K562 (cell line): Measurements from ENCODE around the gene GNB5. TPM values are rescaled to one million over a fixed set of nuclear protein-coding genes. Genes with fewer than 3 reads are reported as not detected.

Source experiments
- ATAC-seq: fragments of 200-7000 bp; cut with Tn5 transposase; 3 replicates; pipeline ENCODE4 v1.9.1; 2020; ENCODE audit warnings: moderate library complexity
- BruUV-seq: library from RNA; stranded (reverse); fragments of 400-500 nt; replicated peaks from 2 replicates; lab custom pipeline; 2021; lab: Mats Ljungman, UMichigan
- CTCF ChIA-PET: fragments of 300-600 bp; formaldehyde crosslinking; extraction: SDS; loops from one replicate; lab custom pipeline; 2021; ENCODE audit warnings: low intra/inter-chr PET ratio; lab: Yijun Ruan, JAX
- POLR2A ChIA-PET: fragments of 300-600, 350-650 bp; sonication (Branson Sonifier 250); formaldehyde crosslinking; extraction: SDS; loops from one replicate; lab custom pipeline; 2021; ENCODE audit warnings: antibody characterized with exemption, inconsistent platforms; lab: Yijun Ruan, JAX
- DNase-seq, 4 experiments: peaks; one replicate each; pipeline versions ENCODE4 v3.0.0 to v3.0.0-alpha.2; 2011 to 2018; ENCODE audit warnings: low spot score in 3 of 4, mixed read lengths in 3 of 4; ENCODE audit errors: extremely low read depth in 1 of 4
- FAIRE-seq: peaks from 2 replicates; lab custom pipeline; 2011; peaks lifted over from hg19 to GRCh38; lab: Jason Lieb, UNC
- H2AFZ ChIP-seq: 2 replicates; pipeline ENCODE4 v1.6.0; 2011; ENCODE audit warnings: low read depth, low read length, control low read depth, inconsistent platforms
- H3K27ac ChIP-seq: fragments of 200-600 bp; 3 replicates; pipeline ENCODE4 v1.8.0; 2011; ENCODE audit warnings: low read depth, mild to moderate bottlenecking, control low read depth, inconsistent platforms, low read length, moderate library complexity, mixed read lengths; ENCODE audit errors: extremely low read depth
- H3K27me3 ChIP-seq, 2 experiments: fragments of 300-600 bp in 1 of 2; 2 replicates in 1 of 2; 3 replicates in 1 of 2; pipeline versions ENCODE4 v1.6.0 to v1.8.0; 2011; ENCODE audit warnings: inconsistent platforms in 2 of 2, low read length in 2 of 2, mild to moderate bottlenecking in 1 of 2, mixed read lengths in 1 of 2, moderate library complexity in 1 of 2; ENCODE audit not compliant: control insufficient read depth in 2 of 2, insufficient read depth in 2 of 2
- H3K36me3 ChIP-seq: fragments of 300-600 bp; 3 replicates; pipeline ENCODE4 v1.8.0; 2011; ENCODE audit warnings: mild to moderate bottlenecking, low read length, inconsistent platforms; ENCODE audit not compliant: control insufficient read depth, insufficient read depth
- H3K4me1 ChIP-seq, 2 experiments: fragments of 200-600 bp in 1 of 2; replicated peaks in 1 of 2; 2 replicates in 1 of 2; 3 replicates in 1 of 2; pipeline versions ENCODE4 v1.5.1 to v1.8.0; 2011; ENCODE audit warnings: inconsistent platforms in 2 of 2, low read length in 2 of 2, mild to moderate bottlenecking in 1 of 2, mixed read lengths in 1 of 2, moderate library complexity in 1 of 2; ENCODE audit not compliant: control insufficient read depth in 2 of 2, insufficient read depth in 2 of 2
- H3K4me2 ChIP-seq: 2 replicates; pipeline ENCODE4 v1.6.1; 2011; ENCODE audit warnings: low read length, control low read depth, inconsistent platforms, mixed read lengths; ENCODE audit not compliant: insufficient read depth
- H3K4me3 ChIP-seq: fragments of 200-600 bp; sonication (generic), shearing (Covaris generic); 2 replicates; pipeline ENCODE4 v1.5.1; 2016; ENCODE audit warnings: control low read depth, inconsistent platforms
- H3K79me2 ChIP-seq: fragments of 200-600 bp; 3 replicates; pipeline ENCODE4 v1.8.0; 2011; ENCODE audit warnings: low read length, inconsistent platforms; ENCODE audit not compliant: control insufficient read depth, insufficient read depth
- H3K9ac ChIP-seq, 2 experiments: 2 replicates each; pipeline versions ENCODE4 v1.6.0 to v1.6.1; 2011; ENCODE audit warnings: low read depth in 2 of 2, low read length in 2 of 2, control low read depth in 1 of 2, inconsistent platforms in 1 of 2, mild to moderate bottlenecking in 1 of 2, mixed read lengths in 1 of 2; ENCODE audit not compliant: insufficient read depth in 1 of 2
- H3K9me1 ChIP-seq: one replicate; pipeline ENCODE4 v1.6.0; 2011; ENCODE audit warnings: inconsistent platforms, mild to moderate bottlenecking, low read length, moderate library complexity; ENCODE audit not compliant: control insufficient read depth, insufficient read depth
- H3K9me3 ChIP-seq: replicated peaks from 2 replicates; pipeline ENCODE4 v1.5.1; 2011; ENCODE audit warnings: low read depth, low read length, inconsistent platforms; ENCODE audit not compliant: control insufficient read depth, insufficient read depth
- H4K20me1 ChIP-seq: replicated peaks from 2 replicates; pipeline ENCODE4 v1.6.1; 2011; ENCODE audit warnings: low read length, inconsistent platforms, mixed read lengths; ENCODE audit not compliant: control insufficient read depth, insufficient read depth
- ILK ChIP-seq: fragments of 450-650 bp; IDR thresholded peaks from 2 replicates; pipeline ENCODE4 v1.6.1; 2016; ENCODE audit warnings: missing genetic modification characterization, low read depth, mild to moderate bottlenecking, missing compliant biosample characterization, moderate library complexity, borderline replicate concordance
- POLR2A ChIP-seq: fragments of 450-650 bp; conservative IDR thresholded peaks from 2 replicates; pipeline ENCODE4 v1.6.1; 2016
- PTRF ChIP-seq: fragments of 450-650 bp; IDR thresholded peaks from 2 replicates; pipeline ENCODE4 v1.6.1; 2016; ENCODE audit warnings: mild to moderate bottlenecking, missing genetic modification characterization, missing compliant biosample characterization
- TEAD1 ChIP-seq, 2 experiments: fragments of 450-650 bp in 1 of 2; sonication (generic) in 1 of 2; formaldehyde crosslinking; IDR thresholded peaks; 2 replicates each; pipeline versions ENCODE4 v1.4.0 to v1.8.0; 2020 to 2022; ENCODE audit warnings: mild to moderate bottlenecking in 2 of 2, missing genetic modification reagents in 1 of 2
- ZNF444 ChIP-seq: fragments of 250-450 bp; sonication (Bioruptor Pico); IDR thresholded peaks from 2 replicates; pipeline ENCODE4 v1.4.0; 2020; ENCODE audit warnings: mild to moderate bottlenecking, moderate library complexity
- WGBS: fragments of 100-300 bp; shearing (Covaris generic); methylation state at CpG from one replicate; pipeline ENCODE4 v1.1.6; 2016; ENCODE audit warnings: low coverage, mixed read lengths; ENCODE audit not compliant: insufficient coverage; ENCODE audit errors: missing lambda C conversion rate; 5-methylcytosine and 5-hydroxymethylcytosine counted together
- in situ Hi-C: fragments of 300-500 bp; cut with MboI; formaldehyde crosslinking; loops from 4 replicates; pipeline ENCODE4 v1.15.0; 2018; ENCODE audit warnings: inconsistent platforms, mixed read lengths
- intact Hi-C: fragments of 100-400 bp; cut with micrococcal nuclease; formaldehyde crosslinking; loops from 2 replicates; pipeline ENCODE4 v1.14.2; 2022
- polyA plus RNA-seq, 8 experiments: library from polyadenylated mRNA; depleted of rRNA in 4 of 8; stranded (reverse) in 5 of 8; unstranded in 3 of 8; fragments of >200 nt; fragmentation: Nextera tagmentation in 2 of 8; fragmentation: Illumina TruSeq in 1 of 8; extraction: Ambion mirVana in 2 of 8; extraction: Trizol in 1 of 8; gene quantifications; 2 replicates each; pipeline versions ENCODE4 v1.2.1 to v1.2.3, GENCODE V29; 2011 to 2014; ENCODE audit warnings: inconsistent platforms in 1 of 8, missing spikeins in 1 of 8
- total RNA-seq, 7 experiments: library from RNA; depleted of rRNA in 6 of 7; stranded (reverse); fragments of >200 nt in 6 of 7; fragmentation: Illumina TruSeq in 2 of 7; extraction: Trizol in 2 of 7; gene quantifications; 2 replicates each; pipeline versions ENCODE4 v1.2.1 to v1.2.3, GENCODE V29; 2011 to 2021; ENCODE audit warnings: low replicate concordance in 1 of 7
- TF ChIP-seq, protein P1 (sequence below): fragments of 200-800 bp; sonication (Bioruptor generic); IDR thresholded peaks from 2 replicates; pipeline ENCODE4 v1.6.1; 2016; ENCODE audit warnings: missing genetic modification characterization, missing compliant biosample characterization
- TF ChIP-seq, protein P2 (sequence below): sonication (generic); formaldehyde crosslinking; IDR thresholded peaks from 2 replicates; pipeline ENCODE4 v1.8.1; 2022; ENCODE audit warnings: missing genetic modification reagents
- TF ChIP-seq, protein P3 (sequence below): sonication (generic); formaldehyde crosslinking; IDR thresholded peaks from 2 replicates; pipeline ENCODE4 v1.8.0; 2022; ENCODE audit warnings: mild to moderate bottlenecking, missing genetic modification reagents

GNB5 gene
- total and polyA plus RNA-seq, 9 of the 15 experiments (the other 6 are each of a cell fraction or from before 2014, with no cell fraction given): 0.11 to 2.1 (median 0.77) TPM

DNA sequence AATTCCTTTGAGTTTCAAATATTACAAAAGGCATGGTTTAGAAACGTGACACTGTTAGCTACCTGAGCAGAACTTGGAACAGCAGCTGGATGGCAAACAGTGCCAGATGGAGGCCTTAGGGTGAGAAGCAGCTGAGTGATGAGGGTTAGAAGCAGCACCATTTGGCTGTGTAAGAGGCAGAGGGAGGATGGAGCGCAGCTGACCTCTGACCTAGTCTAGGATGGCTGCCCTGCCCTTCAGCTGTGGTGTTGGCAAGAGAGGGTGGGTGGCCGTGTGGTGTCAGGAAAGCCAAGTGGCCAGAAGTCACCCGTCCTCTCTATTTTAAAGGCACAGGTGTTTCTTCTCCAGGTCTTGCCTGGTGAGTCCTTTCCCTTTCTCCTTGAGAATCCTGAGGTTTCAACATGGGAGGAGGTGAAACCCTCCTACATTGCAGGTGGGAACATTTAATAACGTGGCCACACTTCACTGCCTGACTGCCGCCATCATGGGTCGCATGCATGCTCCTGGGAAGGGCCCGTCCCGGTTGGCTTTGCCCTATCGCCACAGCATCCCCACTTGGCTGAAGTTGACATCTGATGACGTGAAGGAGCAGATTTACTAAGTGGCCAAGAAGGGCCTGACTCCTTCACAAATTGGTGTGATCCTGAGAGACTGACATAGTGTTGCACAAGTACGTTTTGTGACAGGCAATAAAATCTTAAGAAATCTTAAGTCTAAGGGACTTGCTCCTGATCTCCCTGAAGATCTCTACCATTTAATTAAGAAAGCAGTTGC lies 96.2 kb downstream of the GNB5 start:
- peak overlapping the region; percentile 16; the same call in 1 of the 2 replicates for H2AFZ ChIP-seq
- TF ChIP-seq TEAD1 (CRISPR knock-in tag; IDR thresholded peaks at IDR 0.05) (no peak), ZNF444 (no peak), PTRF (no peak), ILK (tag) (no peak), POLR2A (no peak)
- TF ChIP-seq, protein P1, sequence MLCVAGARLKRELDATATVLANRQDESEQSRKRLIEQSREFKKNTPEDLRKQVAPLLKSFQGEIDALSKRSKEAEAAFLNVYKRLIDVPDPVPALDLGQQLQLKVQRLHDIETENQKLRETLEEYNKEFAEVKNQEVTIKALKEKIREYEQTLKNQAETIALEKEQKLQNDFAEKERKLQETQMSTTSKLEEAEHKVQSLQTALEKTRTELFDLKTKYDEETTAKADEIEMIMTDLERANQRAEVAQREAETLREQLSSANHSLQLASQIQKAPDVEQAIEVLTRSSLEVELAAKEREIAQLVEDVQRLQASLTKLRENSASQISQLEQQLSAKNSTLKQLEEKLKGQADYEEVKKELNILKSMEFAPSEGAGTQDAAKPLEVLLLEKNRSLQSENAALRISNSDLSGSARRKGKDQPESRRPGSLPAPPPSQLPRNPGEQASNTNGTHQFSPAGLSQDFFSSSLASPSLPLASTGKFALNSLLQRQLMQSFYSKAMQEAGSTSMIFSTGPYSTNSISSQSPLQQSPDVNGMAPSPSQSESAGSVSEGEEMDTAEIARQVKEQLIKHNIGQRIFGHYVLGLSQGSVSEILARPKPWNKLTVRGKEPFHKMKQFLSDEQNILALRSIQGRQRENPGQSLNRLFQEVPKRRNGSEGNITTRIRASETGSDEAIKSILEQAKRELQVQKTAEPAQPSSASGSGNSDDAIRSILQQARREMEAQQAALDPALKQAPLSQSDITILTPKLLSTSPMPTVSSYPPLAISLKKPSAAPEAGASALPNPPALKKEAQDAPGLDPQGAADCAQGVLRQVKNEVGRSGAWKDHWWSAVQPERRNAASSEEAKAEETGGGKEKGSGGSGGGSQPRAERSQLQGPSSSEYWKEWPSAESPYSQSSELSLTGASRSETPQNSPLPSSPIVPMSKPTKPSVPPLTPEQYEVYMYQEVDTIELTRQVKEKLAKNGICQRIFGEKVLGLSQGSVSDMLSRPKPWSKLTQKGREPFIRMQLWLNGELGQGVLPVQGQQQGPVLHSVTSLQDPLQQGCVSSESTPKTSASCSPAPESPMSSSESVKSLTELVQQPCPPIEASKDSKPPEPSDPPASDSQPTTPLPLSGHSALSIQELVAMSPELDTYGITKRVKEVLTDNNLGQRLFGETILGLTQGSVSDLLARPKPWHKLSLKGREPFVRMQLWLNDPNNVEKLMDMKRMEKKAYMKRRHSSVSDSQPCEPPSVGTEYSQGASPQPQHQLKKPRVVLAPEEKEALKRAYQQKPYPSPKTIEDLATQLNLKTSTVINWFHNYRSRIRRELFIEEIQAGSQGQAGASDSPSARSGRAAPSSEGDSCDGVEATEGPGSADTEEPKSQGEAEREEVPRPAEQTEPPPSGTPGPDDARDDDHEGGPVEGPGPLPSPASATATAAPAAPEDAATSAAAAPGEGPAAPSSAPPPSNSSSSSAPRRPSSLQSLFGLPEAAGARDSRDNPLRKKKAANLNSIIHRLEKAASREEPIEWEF: no peak
- TF ChIP-seq, protein P2, sequence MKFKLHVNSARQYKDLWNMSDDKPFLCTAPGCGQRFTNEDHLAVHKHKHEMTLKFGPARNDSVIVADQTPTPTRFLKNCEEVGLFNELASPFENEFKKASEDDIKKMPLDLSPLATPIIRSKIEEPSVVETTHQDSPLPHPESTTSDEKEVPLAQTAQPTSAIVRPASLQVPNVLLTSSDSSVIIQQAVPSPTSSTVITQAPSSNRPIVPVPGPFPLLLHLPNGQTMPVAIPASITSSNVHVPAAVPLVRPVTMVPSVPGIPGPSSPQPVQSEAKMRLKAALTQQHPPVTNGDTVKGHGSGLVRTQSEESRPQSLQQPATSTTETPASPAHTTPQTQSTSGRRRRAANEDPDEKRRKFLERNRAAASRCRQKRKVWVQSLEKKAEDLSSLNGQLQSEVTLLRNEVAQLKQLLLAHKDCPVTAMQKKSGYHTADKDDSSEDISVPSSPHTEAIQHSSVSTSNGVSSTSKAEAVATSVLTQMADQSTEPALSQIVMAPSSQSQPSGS: no peak
- TF ChIP-seq, protein P3, sequence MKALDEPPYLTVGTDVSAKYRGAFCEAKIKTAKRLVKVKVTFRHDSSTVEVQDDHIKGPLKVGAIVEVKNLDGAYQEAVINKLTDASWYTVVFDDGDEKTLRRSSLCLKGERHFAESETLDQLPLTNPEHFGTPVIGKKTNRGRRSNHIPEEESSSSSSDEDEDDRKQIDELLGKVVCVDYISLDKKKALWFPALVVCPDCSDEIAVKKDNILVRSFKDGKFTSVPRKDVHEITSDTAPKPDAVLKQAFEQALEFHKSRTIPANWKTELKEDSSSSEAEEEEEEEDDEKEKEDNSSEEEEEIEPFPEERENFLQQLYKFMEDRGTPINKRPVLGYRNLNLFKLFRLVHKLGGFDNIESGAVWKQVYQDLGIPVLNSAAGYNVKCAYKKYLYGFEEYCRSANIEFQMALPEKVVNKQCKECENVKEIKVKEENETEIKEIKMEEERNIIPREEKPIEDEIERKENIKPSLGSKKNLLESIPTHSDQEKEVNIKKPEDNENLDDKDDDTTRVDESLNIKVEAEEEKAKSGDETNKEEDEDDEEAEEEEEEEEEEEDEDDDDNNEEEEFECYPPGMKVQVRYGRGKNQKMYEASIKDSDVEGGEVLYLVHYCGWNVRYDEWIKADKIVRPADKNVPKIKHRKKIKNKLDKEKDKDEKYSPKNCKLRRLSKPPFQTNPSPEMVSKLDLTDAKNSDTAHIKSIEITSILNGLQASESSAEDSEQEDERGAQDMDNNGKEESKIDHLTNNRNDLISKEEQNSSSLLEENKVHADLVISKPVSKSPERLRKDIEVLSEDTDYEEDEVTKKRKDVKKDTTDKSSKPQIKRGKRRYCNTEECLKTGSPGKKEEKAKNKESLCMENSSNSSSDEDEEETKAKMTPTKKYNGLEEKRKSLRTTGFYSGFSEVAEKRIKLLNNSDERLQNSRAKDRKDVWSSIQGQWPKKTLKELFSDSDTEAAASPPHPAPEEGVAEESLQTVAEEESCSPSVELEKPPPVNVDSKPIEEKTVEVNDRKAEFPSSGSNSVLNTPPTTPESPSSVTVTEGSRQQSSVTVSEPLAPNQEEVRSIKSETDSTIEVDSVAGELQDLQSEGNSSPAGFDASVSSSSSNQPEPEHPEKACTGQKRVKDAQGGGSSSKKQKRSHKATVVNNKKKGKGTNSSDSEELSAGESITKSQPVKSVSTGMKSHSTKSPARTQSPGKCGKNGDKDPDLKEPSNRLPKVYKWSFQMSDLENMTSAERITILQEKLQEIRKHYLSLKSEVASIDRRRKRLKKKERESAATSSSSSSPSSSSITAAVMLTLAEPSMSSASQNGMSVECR (CRISPR knock-in tag): no peak

More for the DNA sequence above, 96.2 kb downstream of the GNB5 start:
- intact Hi-C loops: no loop called here
- H3K4me1 ChIP-seq: no peaks in the 10 kb centered on the region; a peak in 2 of 5 replicates
- no peak for FAIRE-seq
- POLR2A ChIA-PET: interaction anchor here (1.8 kb wide), 1 partner anchor 12 kb away, joined by 5 read pairs; no protein-coding TSS in a partner anchor
- no peaks in the 10 kb centered on the region for H4K20me1 ChIP-seq
- H3K4me2 ChIP-seq: no peak overlapping the region
- H3K9ac ChIP-seq: peak overlapping the region in 1 of 2 experiments; percentile 17; a peak in 1 of 4 replicates
- in situ Hi-C loops: no loop called here
- no peaks in the 10 kb centered on the region for H3K79me2 ChIP-seq
- BruUV-seq: no TSS peak
- H3K9me1 ChIP-seq: no peaks in the 10 kb centered on the region
- no peaks in the 10 kb centered on the region for H3K36me3 ChIP-seq
- 41% methylated on average over 11 of the region's 12 CpGs for WGBS
- H3K27ac ChIP-seq: no peak overlapping the region
- H3K27me3 ChIP-seq: 0 out of 5 replicates have a peak, but pooled peaks cover 0 to 8% of the 10 kb centered on the region in 2 experiments
- H3K4me3 ChIP-seq: no peak overlapping the region
- no peak for ATAC-seq
- no peaks in the 10 kb centered on the region for H3K9me3 ChIP-seq
- no peak for DNase-seq
- CTCF ChIA-PET: no interaction called here
